Osteocyte (in vitro differentiated cells): Measurements from ENCODE around the gene KCNS3. TPM values are rescaled to one million over a fixed set of nuclear protein-coding genes. Genes with fewer than 3 reads are reported as not detected.
"Not testable (repeated sequence)": the region's sequence is repeated elsewhere in the genome, so short reads cannot be mapped to it uniquely, and the experiment has no call there.

Source experiments
- DNase-seq: peaks from one replicate; pipeline ENCODE4 v3.0.0; 2021; ENCODE audit warnings: mixed read lengths; ENCODE audit not compliant: unreplicated experiment; ENCODE audit errors: extremely low spot score
- H3K27ac Mint-ChIP-seq: one replicate; pipeline ENCODE4 v1.8.0; 2021; ENCODE audit warnings: mild to moderate bottlenecking, mixed read lengths; ENCODE audit not compliant: unreplicated experiment
- H3K27me3 Mint-ChIP-seq: one replicate; pipeline ENCODE4 v1.8.0; 2021; ENCODE audit warnings: mixed read lengths; ENCODE audit not compliant: unreplicated experiment
- H3K36me3 Mint-ChIP-seq: one replicate; pipeline ENCODE4 v1.8.0; 2021; ENCODE audit warnings: mixed read lengths; ENCODE audit not compliant: unreplicated experiment
- H3K4me1 Mint-ChIP-seq: one replicate; pipeline ENCODE4 v1.8.0; 2021; ENCODE audit warnings: mixed read lengths; ENCODE audit not compliant: unreplicated experiment
- H3K4me3 Mint-ChIP-seq: one replicate; pipeline ENCODE4 v1.8.0; 2021; ENCODE audit warnings: mild to moderate bottlenecking, moderate library complexity, mixed read lengths; ENCODE audit not compliant: unreplicated experiment
- H3K9me3 Mint-ChIP-seq: one replicate; pipeline ENCODE4 v1.8.0; 2021; ENCODE audit warnings: mixed read lengths; ENCODE audit not compliant: unreplicated experiment
- total RNA-seq: library from RNA; stranded (reverse); gene quantifications from 2 replicates; pipeline ENCODE4 v1.2.1, GENCODE V29; 2021
- TF ChIP-seq, protein P1 (sequence below): fragments of 200-600 bp; sonication (generic); IDR thresholded peaks from 2 replicates; pipeline ENCODE4 v1.5.0; 2021; ENCODE audit warnings: antibody characterized with exemption, mild to moderate bottlenecking, moderate library complexity

KCNS3 gene
- total RNA-seq, 1 donor from 2014 or later, result not detected

DNA sequence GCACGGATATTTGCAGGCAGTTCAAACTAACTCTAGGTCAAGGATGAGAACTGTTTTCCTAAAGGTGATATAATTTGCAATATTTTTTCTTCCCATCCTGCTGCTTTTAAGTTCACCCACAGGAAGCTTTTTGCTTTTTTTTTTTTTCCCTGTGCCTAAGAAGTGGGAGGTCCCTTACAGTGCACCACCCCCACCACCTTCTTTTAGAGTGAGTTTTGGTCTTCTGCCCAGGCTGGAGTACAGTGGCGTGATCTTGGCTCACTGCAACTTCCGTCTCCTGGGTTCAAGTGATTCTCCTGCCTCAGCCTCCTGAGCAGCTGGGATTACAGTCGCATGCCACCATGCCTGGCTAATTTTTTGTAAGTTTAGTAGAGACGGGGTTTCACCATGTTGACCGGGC, 82.5 kb downstream of the KCNS3 start:
- Mint-ChIP-seq H3K36me3 (no peaks in the 10 kb centered on the region), H3K4me1 (no peaks in the 10 kb centered on the region), H3K9me3 (peaks cover 4% of the 10 kb centered on the region), H3K4me3 (no peak overlapping the region), H3K27me3 (no peaks in the 10 kb centered on the region), H3K27ac (no peak overlapping the region)
- no peak for DNase-seq
- TF ChIP-seq, protein P1, sequence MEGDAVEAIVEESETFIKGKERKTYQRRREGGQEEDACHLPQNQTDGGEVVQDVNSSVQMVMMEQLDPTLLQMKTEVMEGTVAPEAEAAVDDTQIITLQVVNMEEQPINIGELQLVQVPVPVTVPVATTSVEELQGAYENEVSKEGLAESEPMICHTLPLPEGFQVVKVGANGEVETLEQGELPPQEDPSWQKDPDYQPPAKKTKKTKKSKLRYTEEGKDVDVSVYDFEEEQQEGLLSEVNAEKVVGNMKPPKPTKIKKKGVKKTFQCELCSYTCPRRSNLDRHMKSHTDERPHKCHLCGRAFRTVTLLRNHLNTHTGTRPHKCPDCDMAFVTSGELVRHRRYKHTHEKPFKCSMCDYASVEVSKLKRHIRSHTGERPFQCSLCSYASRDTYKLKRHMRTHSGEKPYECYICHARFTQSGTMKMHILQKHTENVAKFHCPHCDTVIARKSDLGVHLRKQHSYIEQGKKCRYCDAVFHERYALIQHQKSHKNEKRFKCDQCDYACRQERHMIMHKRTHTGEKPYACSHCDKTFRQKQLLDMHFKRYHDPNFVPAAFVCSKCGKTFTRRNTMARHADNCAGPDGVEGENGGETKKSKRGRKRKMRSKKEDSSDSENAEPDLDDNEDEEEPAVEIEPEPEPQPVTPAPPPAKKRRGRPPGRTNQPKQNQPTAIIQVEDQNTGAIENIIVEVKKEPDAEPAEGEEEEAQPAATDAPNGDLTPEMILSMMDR, result no peak

GRCh38 chr2:17961789-17962188, 83.3 kb downstream of the KCNS3 start:
- Mint-ChIP-seq H3K4me3 (no peak overlapping the region), H3K36me3 (no peaks in the 10 kb centered on the region), H3K4me1 (no peaks in the 10 kb centered on the region), H3K9me3 (peaks cover 4% of the 10 kb centered on the region), H3K27ac (no peak overlapping the region), H3K27me3 (no peaks in the 10 kb centered on the region)
- TF ChIP-seq, protein P1, result no peak
- DNase-seq, result no peak

DNA sequence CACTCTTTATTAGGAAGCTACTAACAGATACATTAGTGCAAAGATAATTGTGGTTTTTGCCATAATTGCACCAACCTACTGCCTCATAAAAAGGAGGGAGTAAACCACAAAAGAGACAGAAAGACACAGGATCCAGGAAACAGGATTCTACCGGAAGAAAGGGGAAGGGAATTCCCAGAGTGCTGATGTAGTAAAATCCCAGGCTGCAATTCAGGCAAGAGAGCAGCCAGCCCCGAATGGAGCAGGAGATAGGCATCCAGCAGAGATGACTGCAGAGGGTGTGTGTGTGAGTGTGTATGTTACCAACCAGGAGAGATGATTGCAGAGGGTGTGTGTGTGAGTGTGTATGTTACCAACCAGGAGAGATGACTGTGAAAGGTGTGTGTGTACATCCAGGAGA, 84.4 kb downstream of the KCNS3 start:
- Mint-ChIP-seq H3K4me3 (no peak overlapping the region), H3K27me3 (no peaks in the 10 kb centered on the region), H3K27ac (no peak overlapping the region), H3K36me3 (no peaks in the 10 kb centered on the region), H3K9me3 (peaks cover 4% of the 10 kb centered on the region), H3K4me1 (no peaks in the 10 kb centered on the region)
- DNase-seq, result no peak
- TF ChIP-seq, protein P1, result no peak

- not testable (repeated sequence) for H3K4me1 Mint-ChIP-seq, H3K4me3 Mint-ChIP-seq, DNase-seq, H3K36me3 Mint-ChIP-seq, H3K27ac Mint-ChIP-seq, H3K27me3 Mint-ChIP-seq, H3K9me3 Mint-ChIP-seq
Observed at GRCh38 chr2:17963571-17963970, 85.1 kb downstream of the KCNS3 start.

- H3K27me3 Mint-ChIP-seq, result no peaks in the 10 kb centered on the region
- no peaks in the 10 kb centered on the region for H3K4me1 Mint-ChIP-seq
- DNase-seq, result no peak
- TF ChIP-seq, protein P1, result no peak
- no peaks in the 10 kb centered on the region for H3K36me3 Mint-ChIP-seq
- peaks cover 4% of the 10 kb centered on the region for H3K9me3 Mint-ChIP-seq
- H3K27ac Mint-ChIP-seq, result no peak overlapping the region
- no peak overlapping the region for H3K4me3 Mint-ChIP-seq
Observed at GRCh38 chr2:17965196-17965595, 86.7 kb downstream of the KCNS3 start.

DNA sequence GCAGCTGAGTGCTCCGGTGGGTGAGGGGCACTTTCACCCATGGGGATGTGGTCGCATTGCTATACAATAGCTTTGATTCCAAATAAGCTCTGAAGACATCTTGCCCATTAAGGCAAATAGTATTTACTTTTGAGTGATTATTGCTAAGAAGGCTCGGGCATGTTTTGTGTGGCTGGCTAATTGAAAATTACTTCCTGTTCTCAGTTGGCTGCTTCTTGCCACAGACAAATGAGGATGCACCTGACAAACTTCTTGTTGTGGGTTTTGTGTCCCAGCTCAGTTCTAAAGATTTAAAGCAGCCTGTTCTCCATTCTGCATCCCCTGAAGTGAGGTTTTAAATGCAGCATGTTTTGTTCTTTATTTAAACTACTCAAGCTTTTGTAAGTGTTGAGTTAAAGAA, 88.3 kb downstream of the KCNS3 start:
- Mint-ChIP-seq H3K4me3 (no peak overlapping the region), H3K27ac (no peak overlapping the region), H3K36me3 (no peaks in the 10 kb centered on the region), H3K9me3 (peaks cover 4% of the 10 kb centered on the region), H3K27me3 (no peaks in the 10 kb centered on the region), H3K4me1 (no peaks in the 10 kb centered on the region)
- TF ChIP-seq, protein P1, result no peak
- DNase-seq, result no peak
